ENCODE results near the gene PLG. TPM values are rescaled to one million over a fixed set of nuclear protein-coding genes. Genes with fewer than 3 reads are reported as not detected.

PLG gene
- total RNA-seq, 1 donor from 2014 or later, result not detected

GRCh38 chr6:160790028-160790792, 88.2 kb downstream of the PLG start:
- H3K4me3 ChIP-seq, result peak overlapping the region in 1 of 2 donors; percentile 11

GRCh38 chr6:160791459-160791858, 89.4 kb downstream of the PLG start:
- H3K4me1 ChIP-seq, result peaks cover 16% of the 10 kb centered on the region
- no peaks in the 10 kb centered on the region for H3K9me3 ChIP-seq
- no peaks in the 10 kb centered on the region for H3K27me3 ChIP-seq
- intact Hi-C loops (cut with DNase I), result no loop called here
- no peak overlapping the region for H3K27ac ChIP-seq
- H3K4me3 ChIP-seq, result no peak overlapping the region
- H3K36me3 ChIP-seq, result no peaks in the 10 kb centered on the region
- TF ChIP-seq POLR2A (IDR thresholded peaks at IDR 0.05), result no peak
- no peak for TF ChIP-seq CTCF (IDR thresholded peaks at IDR 0.05)
- TF ChIP-seq POLR2AphosphoS5 (IDR thresholded peaks at IDR 0.05; ENCODE audit: insufficient read depth in 1 of 2, low read depth in 1 of 2), result no peak
- DNase-seq (ENCODE audit: extremely low spot score in 2 of 2), result no peak

More at GRCh38 chr6:160790028-160790792, 88.2 kb downstream of the PLG start:
- Histone ChIP-seq H3K27ac (peak overlapping the region; percentile 62), H3K4me1 (peaks cover 16% of the 10 kb centered on the region), H3K9me3 (no peaks in the 10 kb centered on the region), H3K27me3 (no peaks in the 10 kb centered on the region), H3K36me3 (no peaks in the 10 kb centered on the region)
- no peak for TF ChIP-seq POLR2AphosphoS5 (IDR thresholded peaks at IDR 0.05; ENCODE audit: insufficient read depth in 1 of 2, low read depth in 1 of 2)
- no peak for TF ChIP-seq POLR2A (IDR thresholded peaks at IDR 0.05)
- intact Hi-C loops (cut with DNase I), result no loop called here
- DNase-seq (ENCODE audit: extremely low spot score in 2 of 2), result no peak

- H3K27ac ChIP-seq, result no peak overlapping the region
- peaks cover 14% of the 10 kb centered on the region for H3K4me1 ChIP-seq
- no peaks in the 10 kb centered on the region for H3K27me3 ChIP-seq
- intact Hi-C loops (cut with DNase I), result no loop called here
- TF ChIP-seq POLR2A (IDR thresholded peaks at IDR 0.05) (no peak), POLR2AphosphoS5 (IDR thresholded peaks at IDR 0.05; ENCODE audit: insufficient read depth in 1 of 2, low read depth in 1 of 2) (peak in 1 of 2 donors; percentile 9)
- H3K9me3 ChIP-seq, result no peaks in the 10 kb centered on the region
- DNase-seq (ENCODE audit: extremely low spot score in 2 of 2), result no peak
- no peak overlapping the region for H3K4me3 ChIP-seq
- no peaks in the 10 kb centered on the region for H3K36me3 ChIP-seq
Observed at GRCh38 chr6:160791981-160792418, 90.0 kb downstream of the PLG start.

GRCh38 chr6:160792708-160793107, 90.7 kb downstream of the PLG start:
- H3K36me3 ChIP-seq, result no peaks in the 10 kb centered on the region
- TF ChIP-seq CTCF (IDR thresholded peaks at IDR 0.05) (no peak), POLR2A (IDR thresholded peaks at IDR 0.05) (no peak), POLR2AphosphoS5 (IDR thresholded peaks at IDR 0.05; ENCODE audit: insufficient read depth in 1 of 2, low read depth in 1 of 2) (no peak)
- DNase-seq (ENCODE audit: extremely low spot score in 2 of 2), result no peak

GRCh38 chr6:160793652-160794051, 91.6 kb downstream of the PLG start:
- TF ChIP-seq CTCF (IDR thresholded peaks at IDR 0.05), result no peak
- no peak for TF ChIP-seq POLR2AphosphoS5 (IDR thresholded peaks at IDR 0.05; ENCODE audit: insufficient read depth in 1 of 2, low read depth in 1 of 2)
- TF ChIP-seq POLR2A (IDR thresholded peaks at IDR 0.05), result no peak
- no peaks in the 10 kb centered on the region for H3K36me3 ChIP-seq
- intact Hi-C loops (cut with DNase I), result no loop called here
- H3K9me3 ChIP-seq, result no peaks in the 10 kb centered on the region
- H3K27ac ChIP-seq, result no peak overlapping the region
- no peak overlapping the region for H3K4me3 ChIP-seq
- DNase-seq (ENCODE audit: extremely low spot score in 2 of 2), result no peak
- no peaks in the 10 kb centered on the region for H3K27me3 ChIP-seq
- peaks cover 11% of the 10 kb centered on the region for H3K4me1 ChIP-seq

More at GRCh38 chr6:160792708-160793107, 90.7 kb downstream of the PLG start:
- H3K4me1 ChIP-seq, result peaks cover 11% of the 10 kb centered on the region
- H3K27ac ChIP-seq, result no peak overlapping the region
- no peaks in the 10 kb centered on the region for H3K9me3 ChIP-seq
- no peaks in the 10 kb centered on the region for H3K27me3 ChIP-seq
- no peak overlapping the region for H3K4me3 ChIP-seq
- intact Hi-C loops (cut with DNase I), result no loop called here

GRCh38 chr6:160795721-160796120, 93.7 kb downstream of the PLG start:
- DNase-seq (ENCODE audit: extremely low spot score in 2 of 2), result no peak
- Histone ChIP-seq H3K4me3 (no peak overlapping the region), H3K9me3 (no peaks in the 10 kb centered on the region), H3K27ac (no peak overlapping the region), H3K4me1 (peaks cover 5% of the 10 kb centered on the region), H3K27me3 (no peaks in the 10 kb centered on the region), H3K36me3 (no peaks in the 10 kb centered on the region)
- TF ChIP-seq POLR2A (IDR thresholded peaks at IDR 0.05), result no peak
- no peak for TF ChIP-seq CTCF (IDR thresholded peaks at IDR 0.05)
- no peak for TF ChIP-seq POLR2AphosphoS5 (IDR thresholded peaks at IDR 0.05; ENCODE audit: insufficient read depth in 1 of 2, low read depth in 1 of 2)
- intact Hi-C loops (cut with DNase I), result no loop called here
